Fibroblast of pulmonary artery (primary cell): ENCODE results near the gene ERC1.

ENCODE experiments used
- DNase-seq: peaks from one replicate; pipeline ENCODE4 v3.0.0-alpha.2; 2010; ENCODE audit warnings: low read depth
- H3K4me3 ChIP-seq: replicated peaks from 2 replicates; pipeline ENCODE4 v1.5.1; 2011; ENCODE audit warnings: low read depth, mild to moderate bottlenecking, control low read depth, low read length, moderate library complexity
- TF ChIP-seq, protein P1 (sequence below): IDR thresholded peaks from 2 replicates; pipeline ENCODE4 v1.5.1; 2011; ENCODE audit warnings: mild to moderate bottlenecking, control low read depth, low read length, inconsistent platforms; ENCODE audit errors: missing control alignments

Gene ERC1

DNA sequence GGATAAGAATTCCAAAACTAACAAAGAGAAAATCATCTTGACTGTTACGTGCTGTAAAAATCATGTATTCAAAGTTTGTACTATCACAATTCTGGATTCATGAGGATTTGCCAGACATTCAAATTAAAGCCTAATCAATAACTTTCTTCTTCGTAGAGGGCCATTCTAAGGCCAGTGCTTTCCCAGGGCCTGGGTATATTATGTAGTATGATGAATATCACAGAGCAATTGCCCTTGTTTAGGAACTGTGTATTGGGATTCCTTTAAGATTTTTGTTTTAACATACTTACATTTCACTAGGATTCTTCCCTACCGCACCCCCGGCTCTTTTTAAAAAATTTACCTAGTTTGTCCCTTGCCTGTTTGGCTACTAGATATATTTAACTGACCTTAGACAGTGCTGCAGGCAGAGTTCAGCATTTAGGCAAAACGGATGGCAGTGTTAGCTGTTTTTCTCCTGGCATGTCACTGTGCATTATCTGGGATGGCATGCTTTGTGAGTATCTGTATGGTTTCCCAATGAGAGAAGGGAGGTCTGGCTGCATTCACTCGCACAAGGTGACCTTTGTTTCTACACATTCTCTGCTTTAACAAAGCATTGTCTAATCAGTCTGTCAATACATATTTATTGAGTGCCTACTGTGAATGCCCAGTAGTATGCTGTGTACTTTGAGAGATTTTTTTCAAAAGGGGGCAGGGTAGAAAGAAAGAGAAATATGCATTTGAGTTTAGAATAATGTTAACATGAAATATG, 63.3 kb downstream of the ERC1 start:
- no peak overlapping the region for H3K4me3 ChIP-seq
- DNase-seq, result peak; percentile 28
- TF ChIP-seq, protein P1, sequence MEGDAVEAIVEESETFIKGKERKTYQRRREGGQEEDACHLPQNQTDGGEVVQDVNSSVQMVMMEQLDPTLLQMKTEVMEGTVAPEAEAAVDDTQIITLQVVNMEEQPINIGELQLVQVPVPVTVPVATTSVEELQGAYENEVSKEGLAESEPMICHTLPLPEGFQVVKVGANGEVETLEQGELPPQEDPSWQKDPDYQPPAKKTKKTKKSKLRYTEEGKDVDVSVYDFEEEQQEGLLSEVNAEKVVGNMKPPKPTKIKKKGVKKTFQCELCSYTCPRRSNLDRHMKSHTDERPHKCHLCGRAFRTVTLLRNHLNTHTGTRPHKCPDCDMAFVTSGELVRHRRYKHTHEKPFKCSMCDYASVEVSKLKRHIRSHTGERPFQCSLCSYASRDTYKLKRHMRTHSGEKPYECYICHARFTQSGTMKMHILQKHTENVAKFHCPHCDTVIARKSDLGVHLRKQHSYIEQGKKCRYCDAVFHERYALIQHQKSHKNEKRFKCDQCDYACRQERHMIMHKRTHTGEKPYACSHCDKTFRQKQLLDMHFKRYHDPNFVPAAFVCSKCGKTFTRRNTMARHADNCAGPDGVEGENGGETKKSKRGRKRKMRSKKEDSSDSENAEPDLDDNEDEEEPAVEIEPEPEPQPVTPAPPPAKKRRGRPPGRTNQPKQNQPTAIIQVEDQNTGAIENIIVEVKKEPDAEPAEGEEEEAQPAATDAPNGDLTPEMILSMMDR, result no peak

DNA sequence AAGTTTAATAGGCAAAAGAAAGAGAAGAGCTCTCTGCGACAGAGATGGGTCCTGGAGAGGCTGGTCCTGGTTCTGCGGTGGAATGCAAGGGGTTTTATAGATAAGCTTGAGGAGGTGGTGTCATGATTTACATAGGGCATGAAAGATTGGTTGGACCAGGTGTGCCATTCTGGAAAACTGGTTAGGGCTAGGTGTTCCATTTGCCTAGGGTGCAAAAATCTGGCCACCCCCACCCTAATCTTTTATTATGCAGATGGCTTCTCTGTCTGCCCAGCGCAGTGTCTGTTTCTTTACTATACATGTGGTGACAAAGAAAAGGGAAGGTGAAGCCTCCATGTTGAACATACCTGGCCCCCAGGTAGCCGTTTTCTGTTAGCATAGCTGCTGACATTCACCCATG, 65.4 kb downstream of the ERC1 start:
- TF ChIP-seq, protein P1, result no peak
- H3K4me3 ChIP-seq, result no peak overlapping the region
- DNase-seq, result no peak

DNA sequence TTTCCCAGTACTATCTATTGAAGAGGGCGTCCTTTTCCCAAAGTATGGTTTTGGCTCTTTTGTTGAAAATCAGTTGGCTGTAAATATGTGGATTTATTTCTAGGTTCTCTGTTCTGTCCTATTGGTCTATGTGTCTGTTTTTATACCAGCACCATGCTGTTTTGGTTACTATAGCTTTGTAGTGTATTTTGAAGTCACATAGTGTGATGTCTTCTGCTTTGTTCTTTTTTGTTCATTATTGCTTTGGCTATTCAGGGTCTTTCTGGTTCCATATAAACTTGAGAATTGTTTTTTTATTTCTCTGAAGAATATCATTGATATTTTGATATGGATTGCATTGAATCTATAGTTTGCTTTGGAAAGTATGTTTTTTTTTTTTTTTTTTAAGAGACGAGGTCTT, 67.4 kb downstream of the ERC1 start:
- TF ChIP-seq, protein P1, result no peak
- H3K4me3 ChIP-seq, result no peak overlapping the region
- DNase-seq, result no peak

DNA sequence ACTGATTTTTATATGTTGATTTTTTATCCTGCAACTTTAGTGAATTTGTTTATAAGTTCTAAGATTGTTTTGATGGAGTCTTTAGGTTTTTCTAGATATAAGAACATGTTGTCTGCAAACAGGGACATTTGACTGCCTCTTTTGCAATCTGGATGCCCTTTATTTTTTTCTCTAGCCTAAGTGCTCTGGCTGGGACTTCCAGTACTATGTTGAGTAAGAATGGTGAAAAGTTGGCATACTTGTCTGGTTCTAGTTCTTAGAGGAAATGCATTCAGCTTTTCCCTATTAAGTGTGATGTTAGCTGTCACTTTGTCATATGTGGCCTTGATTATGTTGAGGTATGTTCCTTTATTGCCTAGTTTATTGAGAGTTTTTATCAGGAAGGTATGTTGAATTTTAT, 68.1 kb downstream of the ERC1 start:
- DNase-seq, result peak; percentile 61

DNA sequence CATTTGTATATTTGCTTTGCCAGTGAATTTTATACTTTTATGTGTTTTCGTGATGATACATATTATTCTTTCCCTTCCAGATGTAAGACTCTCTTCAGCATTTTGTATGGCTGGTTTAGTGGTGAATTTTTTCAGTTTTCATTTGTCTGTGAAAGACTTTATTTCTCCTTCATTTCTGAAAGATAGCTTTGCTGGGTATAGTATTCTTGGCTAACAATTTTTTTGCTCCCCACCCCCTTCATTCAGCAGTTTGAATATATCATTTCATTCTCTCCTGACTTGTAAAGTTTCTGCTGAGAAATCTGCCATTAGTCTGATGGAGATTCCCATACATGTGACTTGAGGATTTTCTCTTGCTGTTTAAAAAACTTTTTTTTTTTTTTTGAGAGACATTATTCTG, 72.8 kb downstream of the ERC1 start:
- no peak overlapping the region for H3K4me3 ChIP-seq
- TF ChIP-seq, protein P1, result no peak
- DNase-seq, result no peak

More for the DNA sequence above, 68.1 kb downstream of the ERC1 start:
- TF ChIP-seq, protein P1, result no peak
- no peak overlapping the region for H3K4me3 ChIP-seq

DNA sequence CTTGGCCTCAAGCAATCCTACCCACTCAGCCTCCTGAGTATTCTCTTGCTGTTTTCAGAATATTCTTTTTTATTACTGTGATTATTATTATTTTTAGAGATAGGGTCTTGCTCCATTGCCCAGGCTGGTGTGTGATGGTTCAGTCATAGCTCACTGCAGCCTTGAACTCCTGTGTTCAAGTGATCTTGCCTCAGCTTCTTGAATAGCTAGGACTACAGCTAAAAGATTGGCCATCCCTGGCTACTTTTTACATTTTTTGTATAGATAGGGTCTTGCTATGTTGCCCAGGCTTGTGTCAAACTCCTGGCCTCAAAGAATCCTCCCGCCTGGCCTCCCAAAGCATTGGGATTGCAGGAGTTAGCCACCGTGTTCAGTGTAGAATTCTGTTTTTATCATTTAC, 73.3 kb downstream of the ERC1 start:
- DNase-seq, result no peak
- TF ChIP-seq, protein P1, result no peak
- no peak overlapping the region for H3K4me3 ChIP-seq

DNA sequence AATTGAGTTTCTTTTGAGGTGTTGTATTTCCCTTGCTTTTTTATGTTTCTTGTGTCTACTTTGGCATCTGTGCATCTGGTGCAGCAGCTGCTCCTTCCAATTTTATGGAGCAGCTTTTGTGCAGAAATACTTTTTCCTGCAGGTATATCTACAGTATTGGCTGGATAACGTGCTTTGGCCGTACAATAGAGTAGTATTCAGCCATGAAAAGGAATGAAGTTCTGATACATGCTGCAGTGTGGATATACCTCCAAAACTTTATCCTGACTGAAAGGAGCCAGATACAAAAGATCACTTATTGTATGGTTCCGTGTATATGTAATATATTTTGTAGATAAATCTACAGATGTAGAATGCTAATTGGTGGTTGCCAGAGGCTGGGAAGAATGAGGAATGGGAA, 74.6 kb downstream of the ERC1 start:
- DNase-seq, result no peak
- no peak overlapping the region for H3K4me3 ChIP-seq
- TF ChIP-seq, protein P1, result no peak
